ENCODE measurements around the gene CES2.
A peak's percentile ranks its signal among the peaks of the same experiment; 100 is the strongest.

CES2 gene, protein sequence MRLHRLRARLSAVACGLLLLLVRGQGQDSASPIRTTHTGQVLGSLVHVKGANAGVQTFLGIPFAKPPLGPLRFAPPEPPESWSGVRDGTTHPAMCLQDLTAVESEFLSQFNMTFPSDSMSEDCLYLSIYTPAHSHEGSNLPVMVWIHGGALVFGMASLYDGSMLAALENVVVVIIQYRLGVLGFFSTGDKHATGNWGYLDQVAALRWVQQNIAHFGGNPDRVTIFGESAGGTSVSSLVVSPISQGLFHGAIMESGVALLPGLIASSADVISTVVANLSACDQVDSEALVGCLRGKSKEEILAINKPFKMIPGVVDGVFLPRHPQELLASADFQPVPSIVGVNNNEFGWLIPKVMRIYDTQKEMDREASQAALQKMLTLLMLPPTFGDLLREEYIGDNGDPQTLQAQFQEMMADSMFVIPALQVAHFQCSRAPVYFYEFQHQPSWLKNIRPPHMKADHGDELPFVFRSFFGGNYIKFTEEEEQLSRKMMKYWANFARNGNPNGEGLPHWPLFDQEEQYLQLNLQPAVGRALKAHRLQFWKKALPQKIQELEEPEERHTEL

DNA sequence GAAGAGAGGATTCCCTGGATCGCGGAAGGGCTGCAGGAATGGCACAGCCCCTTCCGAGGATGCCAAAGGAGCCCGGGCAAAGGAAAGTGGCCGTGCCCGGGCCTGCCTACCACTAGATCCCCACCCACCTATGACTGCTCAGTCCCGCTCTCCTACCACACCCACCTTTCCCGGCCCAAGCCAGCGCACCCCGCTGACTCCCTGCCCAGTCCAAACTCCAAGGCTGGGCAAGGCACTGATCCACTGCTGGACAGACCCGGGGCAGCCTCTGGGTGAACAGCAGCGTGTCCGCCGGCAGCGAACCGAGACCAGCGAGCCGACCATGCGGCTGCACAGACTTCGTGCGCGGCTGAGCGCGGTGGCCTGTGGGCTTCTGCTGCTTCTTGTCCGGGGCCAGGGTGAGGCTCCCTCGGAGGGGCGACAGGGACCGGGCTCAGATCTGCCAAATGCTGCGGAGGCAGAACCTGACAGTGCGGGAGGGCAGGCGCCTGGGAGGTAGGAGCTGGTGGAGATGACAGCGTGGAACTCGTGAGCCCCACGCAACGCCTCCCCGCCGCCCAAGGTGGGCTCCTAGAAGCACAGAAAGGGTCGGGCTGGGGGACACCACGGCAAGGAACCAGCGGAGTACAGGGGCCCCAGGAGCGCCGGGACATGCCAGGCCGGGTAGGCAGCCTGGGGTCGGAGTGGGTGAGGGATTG lies at the start of gene CES2:
CES2 (plus strand) TSS at position 203 of the 698 bp plus-strand sequence; CDS start at position 323, 120 bp downstream.
- Histone ChIP-seq H2AFZ (ENCODE audit: low read length, unreplicated experiment) (peak within 1 kb of the TSS; percentile 78), H3K27ac (ENCODE audit: low read depth, low read length) (peak within 1 kb of the TSS; percentile 44; the same call in 1 of the 2 replicates), H3K36me3 (ENCODE audit: insufficient read depth, low read length) (no peaks in the 10 kb centered on the region), H3K4me1 (ENCODE audit: control insufficient read depth, insufficient read depth, low read length, unreplicated experiment) (peaks cover 10% of the 10 kb centered on the region), H3K27me3 (ENCODE audit: insufficient read depth, low read length) (no peaks in the 10 kb centered on the region), H3K79me2 (ENCODE audit: control insufficient read depth, insufficient read depth, low read length, unreplicated experiment) (peaks cover 18% of the 10 kb centered on the region), H3K4me3 (ENCODE audit: low read depth, low read length) (peak within 1 kb of the TSS; percentile 98)

DNA sequence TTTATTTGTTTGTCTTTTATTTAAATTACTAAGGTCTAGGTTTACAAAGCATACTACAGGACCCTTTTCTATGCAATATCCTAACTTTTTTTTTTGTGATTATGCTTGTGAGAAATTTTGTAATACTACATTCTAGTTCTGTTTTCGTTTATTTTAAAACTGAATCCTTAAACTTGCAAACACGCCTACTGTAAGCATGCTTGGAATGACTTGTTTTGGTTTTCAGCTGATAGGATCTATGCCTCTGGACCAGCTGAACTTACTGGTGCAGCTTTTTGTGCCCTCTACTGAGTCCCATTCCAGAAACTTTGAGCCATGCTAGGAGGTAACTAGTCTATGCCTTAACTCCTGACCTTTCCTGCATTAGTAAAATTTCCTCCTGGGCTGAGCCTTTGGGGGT lies 49.0 kb upstream of the CES2 start:
- Histone ChIP-seq H3K79me2 (ENCODE audit: control insufficient read depth, insufficient read depth, low read length, unreplicated experiment) (peaks cover 6% of the 10 kb centered on the region), H3K4me3 (ENCODE audit: low read depth, low read length) (no peak overlapping the region), H2AFZ (ENCODE audit: low read length, unreplicated experiment) (no peak overlapping the region), H3K27ac (ENCODE audit: low read depth, low read length) (no peak overlapping the region), H3K27me3 (ENCODE audit: insufficient read depth, low read length) (no peaks in the 10 kb centered on the region), H3K4me1 (ENCODE audit: control insufficient read depth, insufficient read depth, low read length, unreplicated experiment) (peaks cover 4% of the 10 kb centered on the region), H3K36me3 (ENCODE audit: insufficient read depth, low read length) (no peaks in the 10 kb centered on the region)

DNA sequence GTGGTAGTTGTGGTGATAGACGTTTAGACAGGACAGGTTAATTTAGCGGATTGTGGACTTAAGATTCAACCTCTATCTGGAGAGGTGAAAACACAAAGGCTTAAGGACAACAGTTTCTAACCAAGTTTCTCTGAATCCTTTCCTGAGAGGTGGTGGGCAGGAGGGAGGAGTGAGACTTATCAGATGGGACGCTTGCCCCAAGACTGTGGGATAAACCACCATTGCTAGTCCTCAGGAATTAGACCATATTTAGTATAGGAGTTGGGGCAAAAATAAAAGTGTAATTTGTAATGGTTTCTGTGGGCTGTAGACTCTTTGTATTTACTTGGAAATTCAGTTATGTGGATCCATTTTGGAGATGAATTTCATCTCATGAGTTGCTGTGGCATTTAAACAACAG lies 48.4 kb upstream of the CES2 start:
- H3K36me3 ChIP-seq (ENCODE audit: insufficient read depth, low read length), result no peaks in the 10 kb centered on the region

DNA sequence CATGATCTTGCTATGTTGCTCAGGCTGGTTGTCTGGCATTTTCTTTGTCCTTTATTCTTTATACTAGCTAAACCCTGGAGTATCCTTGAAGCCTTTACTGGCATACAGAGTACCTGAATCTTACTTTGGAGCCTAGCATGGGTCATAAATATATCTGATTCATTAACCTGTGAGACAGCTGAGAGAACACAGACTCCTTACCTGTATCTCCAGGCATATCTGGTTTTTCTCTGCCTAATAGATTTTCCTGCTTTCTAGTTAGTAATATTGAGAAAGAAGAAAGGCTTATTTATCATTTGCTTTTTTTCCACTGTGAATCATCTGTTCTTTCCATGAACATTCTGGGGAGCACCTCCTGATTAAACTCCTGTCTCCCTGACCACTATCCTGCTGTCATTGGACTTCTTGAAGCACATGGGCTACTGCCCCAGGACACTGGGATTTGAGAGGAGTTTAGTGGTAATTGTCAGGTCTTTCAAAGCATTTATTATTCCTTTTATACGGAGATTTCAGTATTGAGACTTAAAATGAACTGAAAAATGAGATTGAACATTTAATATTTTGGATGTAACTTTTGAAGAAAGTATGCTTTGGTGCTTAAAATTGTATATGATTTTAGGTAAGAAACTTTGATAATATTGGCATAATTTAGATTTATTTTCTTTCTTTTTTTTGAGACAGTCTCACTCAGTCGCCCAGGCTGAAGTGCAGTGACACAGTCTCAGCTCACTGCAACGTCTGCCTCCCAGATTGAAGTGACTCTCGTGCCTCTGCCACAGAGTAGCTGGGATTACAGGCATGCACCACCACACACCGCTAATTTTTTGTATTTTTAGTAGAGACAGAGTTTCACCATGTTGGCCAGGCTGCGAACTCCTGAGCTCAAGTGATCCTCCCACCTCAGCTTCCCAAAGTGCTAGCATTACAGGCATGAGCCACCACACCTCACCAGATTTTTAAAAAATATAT lies 46.4 kb upstream of the CES2 start:
- no peaks in the 10 kb centered on the region for H3K36me3 ChIP-seq (ENCODE audit: insufficient read depth, low read length)
- H3K4me1 ChIP-seq (ENCODE audit: control insufficient read depth, insufficient read depth, low read length, unreplicated experiment), result peaks cover 4% of the 10 kb centered on the region
- no peak overlapping the region for H2AFZ ChIP-seq (ENCODE audit: low read length, unreplicated experiment)
- no peaks in the 10 kb centered on the region for H3K79me2 ChIP-seq (ENCODE audit: control insufficient read depth, insufficient read depth, low read length, unreplicated experiment)
- H3K4me3 ChIP-seq (ENCODE audit: low read depth, low read length), result no peak overlapping the region
- no peak overlapping the region for H3K27ac ChIP-seq (ENCODE audit: low read depth, low read length)
- no peaks in the 10 kb centered on the region for H3K27me3 ChIP-seq (ENCODE audit: insufficient read depth, low read length)

More for the DNA sequence above, 48.4 kb upstream of the CES2 start:
- Histone ChIP-seq H3K27ac (ENCODE audit: low read depth, low read length) (no peak overlapping the region), H3K27me3 (ENCODE audit: insufficient read depth, low read length) (no peaks in the 10 kb centered on the region), H3K4me1 (ENCODE audit: control insufficient read depth, insufficient read depth, low read length, unreplicated experiment) (peaks cover 3% of the 10 kb centered on the region), H3K79me2 (ENCODE audit: control insufficient read depth, insufficient read depth, low read length, unreplicated experiment) (peaks cover 4% of the 10 kb centered on the region), H3K4me3 (ENCODE audit: low read depth, low read length) (no peak overlapping the region), H2AFZ (ENCODE audit: low read length, unreplicated experiment) (no peak overlapping the region)

DNA sequence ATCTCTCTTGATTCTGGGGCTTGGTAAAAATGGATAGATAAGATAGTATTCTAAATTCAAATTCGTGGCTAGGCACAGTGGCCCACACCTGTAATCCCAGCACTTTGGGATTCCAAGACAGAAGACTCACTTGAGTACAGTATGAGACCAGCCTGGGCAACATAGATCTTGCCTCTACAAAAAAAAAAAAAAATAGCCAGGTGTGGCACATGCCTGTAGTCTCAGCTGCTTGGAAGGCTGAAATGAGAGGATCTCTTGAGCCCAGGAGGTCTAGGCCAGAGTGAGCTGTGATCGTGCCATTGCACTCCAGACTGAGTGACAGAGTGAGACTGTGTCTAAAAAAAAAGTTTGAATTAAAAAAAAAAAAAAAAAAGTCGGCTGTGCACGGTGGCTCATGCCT lies 45.7 kb upstream of the CES2 start:
- H3K27me3 ChIP-seq (ENCODE audit: insufficient read depth, low read length), result no peaks in the 10 kb centered on the region
- no peaks in the 10 kb centered on the region for H3K36me3 ChIP-seq (ENCODE audit: insufficient read depth, low read length)
- peaks cover 4% of the 10 kb centered on the region for H3K4me1 ChIP-seq (ENCODE audit: control insufficient read depth, insufficient read depth, low read length, unreplicated experiment)
- no peaks in the 10 kb centered on the region for H3K79me2 ChIP-seq (ENCODE audit: control insufficient read depth, insufficient read depth, low read length, unreplicated experiment)
- H2AFZ ChIP-seq (ENCODE audit: low read length, unreplicated experiment), result no peak overlapping the region
- no peak overlapping the region for H3K27ac ChIP-seq (ENCODE audit: low read depth, low read length)
- H3K4me3 ChIP-seq (ENCODE audit: low read depth, low read length), result no peak overlapping the region

DNA sequence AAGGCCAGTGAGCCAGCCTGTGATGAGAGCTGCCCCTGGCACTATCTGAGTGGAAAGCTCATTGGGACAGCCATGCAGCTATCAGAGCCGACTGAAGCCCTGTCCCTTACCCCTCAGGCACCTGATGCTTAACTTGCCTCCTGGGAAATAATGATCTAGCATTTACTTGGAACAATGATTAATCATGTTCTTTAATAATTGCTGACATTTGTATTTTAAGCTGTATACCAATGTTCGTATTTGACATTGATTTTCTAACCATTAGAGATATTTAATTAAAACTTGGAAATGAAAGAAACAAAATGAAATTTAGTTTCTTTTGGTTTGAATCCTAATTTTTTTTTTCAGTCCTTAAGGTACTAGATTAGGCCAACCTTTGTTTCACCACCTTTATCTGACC lies 44.5 kb upstream of the CES2 start:
- H3K4me1 ChIP-seq (ENCODE audit: control insufficient read depth, insufficient read depth, low read length, unreplicated experiment), result peaks cover 8% of the 10 kb centered on the region
- H3K4me3 ChIP-seq (ENCODE audit: low read depth, low read length), result no peak overlapping the region
- H3K27me3 ChIP-seq (ENCODE audit: insufficient read depth, low read length), result no peaks in the 10 kb centered on the region
- H3K27ac ChIP-seq (ENCODE audit: low read depth, low read length), result no peak overlapping the region
- H2AFZ ChIP-seq (ENCODE audit: low read length, unreplicated experiment), result no peak overlapping the region
- no peaks in the 10 kb centered on the region for H3K79me2 ChIP-seq (ENCODE audit: control insufficient read depth, insufficient read depth, low read length, unreplicated experiment)
- H3K36me3 ChIP-seq (ENCODE audit: insufficient read depth, low read length), result no peaks in the 10 kb centered on the region

DNA sequence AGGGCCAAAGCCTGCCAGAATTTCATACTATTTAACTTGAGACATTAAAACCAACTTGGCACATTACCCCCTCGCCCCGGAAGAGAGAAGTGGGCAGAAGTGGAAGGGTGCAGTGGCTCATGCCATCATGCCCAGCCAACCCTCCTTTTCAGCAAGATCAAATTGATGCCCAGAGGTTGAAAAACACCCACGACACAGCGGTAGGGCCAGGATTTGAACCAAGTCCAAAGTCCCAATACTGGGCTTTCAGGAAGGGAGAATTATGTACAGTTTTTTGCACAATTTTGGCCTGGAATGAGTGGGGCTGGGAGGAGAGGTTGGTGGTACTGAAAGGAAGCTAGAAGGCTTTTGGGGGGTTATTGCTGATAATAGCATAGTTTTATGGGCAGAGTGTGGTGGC lies 44.0 kb upstream of the CES2 start:
- Histone ChIP-seq H3K36me3 (ENCODE audit: insufficient read depth, low read length) (no peaks in the 10 kb centered on the region), H3K27me3 (ENCODE audit: insufficient read depth, low read length) (no peaks in the 10 kb centered on the region), H3K4me3 (ENCODE audit: low read depth, low read length) (no peak overlapping the region), H3K27ac (ENCODE audit: low read depth, low read length) (no peak overlapping the region), H3K79me2 (ENCODE audit: control insufficient read depth, insufficient read depth, low read length, unreplicated experiment) (no peaks in the 10 kb centered on the region), H3K4me1 (ENCODE audit: control insufficient read depth, insufficient read depth, low read length, unreplicated experiment) (peaks cover 14% of the 10 kb centered on the region), H2AFZ (ENCODE audit: low read length, unreplicated experiment) (no peak overlapping the region)

DNA sequence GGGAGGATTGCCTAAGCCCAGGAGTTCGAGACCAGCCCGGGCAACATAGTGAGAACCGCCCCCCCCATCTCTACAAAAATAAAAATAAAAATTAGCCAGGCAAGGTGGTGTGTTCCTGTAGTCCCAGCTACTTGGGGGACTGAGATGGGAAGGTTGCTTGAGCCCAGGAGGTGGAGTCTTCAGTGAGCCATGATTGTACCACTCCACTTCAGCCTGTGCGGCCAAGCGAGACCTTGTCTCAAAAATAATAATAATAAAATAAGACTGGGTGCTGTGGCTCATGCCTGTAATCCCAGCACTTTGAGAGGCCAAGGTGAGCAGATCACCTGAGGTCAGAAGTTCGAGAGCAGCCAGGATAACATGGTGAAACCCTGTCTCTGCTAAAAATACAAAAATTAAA lies 43.5 kb upstream of the CES2 start:
- Histone ChIP-seq H3K4me3 (ENCODE audit: low read depth, low read length) (no peak overlapping the region), H3K79me2 (ENCODE audit: control insufficient read depth, insufficient read depth, low read length, unreplicated experiment) (no peaks in the 10 kb centered on the region), H3K27ac (ENCODE audit: low read depth, low read length) (no peak overlapping the region), H3K27me3 (ENCODE audit: insufficient read depth, low read length) (no peaks in the 10 kb centered on the region), H3K36me3 (ENCODE audit: insufficient read depth, low read length) (no peaks in the 10 kb centered on the region), H2AFZ (ENCODE audit: low read length, unreplicated experiment) (no peak overlapping the region), H3K4me1 (ENCODE audit: control insufficient read depth, insufficient read depth, low read length, unreplicated experiment) (peaks cover 14% of the 10 kb centered on the region)

DNA sequence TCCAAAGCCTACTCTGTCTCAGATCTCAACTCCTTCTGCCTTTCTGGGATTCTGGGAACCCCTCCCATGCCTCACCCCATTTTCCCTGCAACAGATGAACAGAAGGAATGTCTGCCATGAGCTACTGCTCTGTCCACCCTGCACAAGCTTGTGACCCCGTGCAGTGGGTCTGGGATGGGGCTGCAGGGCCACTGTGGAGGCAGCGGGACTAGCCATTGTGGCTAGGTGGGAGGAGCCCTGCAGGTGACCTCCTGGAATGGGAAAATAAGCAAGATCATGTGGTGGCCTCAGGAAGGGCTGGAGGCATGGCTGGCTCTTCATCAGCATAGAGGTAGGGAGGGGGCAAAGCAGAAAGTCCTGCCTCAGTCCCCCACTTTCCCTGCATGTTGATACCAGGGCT lies 41.3 kb upstream of the CES2 start:
- H2AFZ ChIP-seq (ENCODE audit: low read length, unreplicated experiment), result no peak overlapping the region
- no peaks in the 10 kb centered on the region for H3K79me2 ChIP-seq (ENCODE audit: control insufficient read depth, insufficient read depth, low read length, unreplicated experiment)
- no peaks in the 10 kb centered on the region for H3K27me3 ChIP-seq (ENCODE audit: insufficient read depth, low read length)
- H3K4me3 ChIP-seq (ENCODE audit: low read depth, low read length), result no peak overlapping the region
- no peaks in the 10 kb centered on the region for H3K36me3 ChIP-seq (ENCODE audit: insufficient read depth, low read length)
- no peak overlapping the region for H3K27ac ChIP-seq (ENCODE audit: low read depth, low read length)
- peaks cover 14% of the 10 kb centered on the region for H3K4me1 ChIP-seq (ENCODE audit: control insufficient read depth, insufficient read depth, low read length, unreplicated experiment)

Measured in ACC112 (cell line).